Testis (tissue), 2 donors: ENCODE results near the gene CEP83.

ENCODE experiments used
- POLR2A ChIP-seq: fragments of 450-650 bp; IDR thresholded peaks from one replicate; pipeline ENCODE4 v1.6.1; 2017; ENCODE audit warnings: antibody characterized with exemption, mild to moderate bottlenecking, moderate library complexity
- TF ChIP-seq, protein P1 (sequence below), 3 experiments: fragments of 450-650 bp in 2 of 3; fragments of 200-600 bp in 1 of 3; sonication (generic) in 1 of 3; IDR thresholded peaks; one replicate each; pipeline ENCODE4 v1.5.1; 2016 to 2019; ENCODE audit warnings: antibody characterized with exemption in 3 of 3, mild to moderate bottlenecking in 2 of 3, moderate library complexity in 1 of 3

DNA sequence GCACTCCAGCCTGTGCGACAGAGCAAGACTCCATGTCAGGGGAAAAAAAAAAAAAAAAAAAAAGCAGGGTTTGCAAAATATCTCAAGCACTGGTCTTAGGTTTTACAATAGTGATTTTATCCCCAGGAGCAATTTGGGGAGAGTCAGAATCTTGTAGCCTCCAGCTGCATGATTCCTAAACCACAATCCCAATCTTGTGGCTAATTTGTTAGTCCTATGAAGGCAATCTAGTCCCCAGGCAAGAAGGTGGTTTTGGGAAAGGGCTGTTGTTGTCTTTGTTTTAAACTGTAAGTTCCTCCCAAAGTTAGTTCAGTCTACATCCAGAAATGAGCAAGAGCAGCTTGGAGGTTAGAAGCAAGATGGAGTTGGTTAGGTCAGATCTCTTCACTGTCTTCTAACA, 175.6 kb downstream of the CEP83 start:
- TF ChIP-seq, protein P1, sequence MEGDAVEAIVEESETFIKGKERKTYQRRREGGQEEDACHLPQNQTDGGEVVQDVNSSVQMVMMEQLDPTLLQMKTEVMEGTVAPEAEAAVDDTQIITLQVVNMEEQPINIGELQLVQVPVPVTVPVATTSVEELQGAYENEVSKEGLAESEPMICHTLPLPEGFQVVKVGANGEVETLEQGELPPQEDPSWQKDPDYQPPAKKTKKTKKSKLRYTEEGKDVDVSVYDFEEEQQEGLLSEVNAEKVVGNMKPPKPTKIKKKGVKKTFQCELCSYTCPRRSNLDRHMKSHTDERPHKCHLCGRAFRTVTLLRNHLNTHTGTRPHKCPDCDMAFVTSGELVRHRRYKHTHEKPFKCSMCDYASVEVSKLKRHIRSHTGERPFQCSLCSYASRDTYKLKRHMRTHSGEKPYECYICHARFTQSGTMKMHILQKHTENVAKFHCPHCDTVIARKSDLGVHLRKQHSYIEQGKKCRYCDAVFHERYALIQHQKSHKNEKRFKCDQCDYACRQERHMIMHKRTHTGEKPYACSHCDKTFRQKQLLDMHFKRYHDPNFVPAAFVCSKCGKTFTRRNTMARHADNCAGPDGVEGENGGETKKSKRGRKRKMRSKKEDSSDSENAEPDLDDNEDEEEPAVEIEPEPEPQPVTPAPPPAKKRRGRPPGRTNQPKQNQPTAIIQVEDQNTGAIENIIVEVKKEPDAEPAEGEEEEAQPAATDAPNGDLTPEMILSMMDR (IDR thresholded peaks at IDR 0.05), result no peak
- TF ChIP-seq POLR2A, result no peak
